Fibroblast of peridontal ligament (primary cell): ENCODE measurements around the gene HNRNPC.
"Not testable (repeated sequence)": the region's sequence is repeated elsewhere in the genome, so short reads cannot be mapped to it uniquely, and the experiment has no call there.

Experiments used
- DNase-seq: peaks from one replicate; pipeline ENCODE4 v3.0.0-alpha.2; 2010; ENCODE audit errors: extremely low read depth

HNRNPC gene

DNA sequence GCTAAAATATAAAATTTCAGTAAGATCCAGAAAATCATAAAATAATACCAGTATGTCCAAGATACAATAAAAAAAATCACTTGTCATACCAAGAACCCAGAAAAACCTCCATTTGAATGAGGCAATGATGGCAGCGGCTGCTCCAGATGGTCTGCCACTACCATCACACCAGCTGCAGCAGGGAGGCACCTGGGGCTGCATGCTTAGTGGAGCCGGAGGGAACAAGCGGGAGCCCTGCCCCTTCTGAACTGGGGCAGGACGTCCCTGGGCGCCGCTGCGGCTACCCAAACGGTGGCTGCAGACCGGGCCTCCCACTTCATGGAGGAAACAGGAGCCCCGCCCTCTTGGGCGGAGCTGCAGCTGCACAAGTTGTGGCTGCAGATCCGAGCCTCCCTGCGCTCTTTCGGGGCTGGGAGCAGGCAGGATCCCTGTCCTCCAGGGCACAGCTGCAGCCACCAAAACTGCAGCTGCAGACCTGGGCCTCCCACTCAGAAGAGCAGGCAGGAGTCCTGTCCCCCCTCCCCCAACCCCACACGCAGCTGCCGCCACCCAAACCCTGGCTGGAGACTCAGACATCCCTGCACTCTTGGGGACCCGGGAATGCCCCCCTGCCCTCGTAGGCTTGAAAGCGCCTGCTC, 77.3 kb downstream of the HNRNPC start:
- no peak for DNase-seq

GRCh38 chr14:21191261-21191808, 77.9 kb downstream of the HNRNPC start:
- DNase-seq = no peak

- DNase-seq = no peak
These were observed 83.8 kb downstream of the HNRNPC start for GRCh38 chr14:21185491-21185890.

DNA sequence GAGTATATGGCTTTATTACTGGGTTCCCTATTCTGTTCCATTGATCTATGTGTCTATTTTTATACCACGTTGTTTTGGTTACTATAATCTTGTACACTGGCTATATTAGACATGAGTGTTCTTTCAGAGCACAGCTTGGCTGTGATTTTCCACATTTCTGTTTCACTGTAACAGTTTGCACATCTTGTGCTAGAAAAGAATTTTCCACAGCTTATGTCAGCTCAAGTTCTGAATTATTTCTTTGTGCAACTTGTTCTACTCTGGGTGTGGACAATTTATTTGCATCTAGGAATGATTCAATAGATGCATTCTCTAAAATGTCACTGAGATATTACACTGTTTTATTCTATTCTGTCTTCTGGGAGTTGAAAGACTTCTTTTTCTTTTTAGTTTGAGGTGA, 85.0 kb downstream of the HNRNPC start:
- no peak for DNase-seq

DNA sequence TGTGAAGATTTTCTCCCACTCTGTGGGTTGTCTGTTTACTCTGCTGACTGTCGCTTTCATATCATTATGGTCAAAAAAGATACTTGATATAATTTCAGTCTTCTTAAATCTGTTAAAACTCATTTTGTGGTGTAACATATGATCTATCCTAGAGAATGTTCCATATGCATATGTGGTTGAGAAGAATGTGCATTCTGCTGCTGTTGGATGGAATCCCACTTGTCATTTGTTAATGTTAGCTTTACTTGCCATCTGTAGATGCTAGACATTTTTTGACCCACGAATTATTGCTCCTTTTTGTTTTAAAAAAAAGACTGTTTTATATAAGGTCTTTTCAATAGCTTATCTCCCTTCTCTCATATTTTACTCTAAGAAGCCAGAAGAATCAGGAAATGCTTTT, 87.1 kb downstream of the HNRNPC start:
- no peak for DNase-seq

DNA sequence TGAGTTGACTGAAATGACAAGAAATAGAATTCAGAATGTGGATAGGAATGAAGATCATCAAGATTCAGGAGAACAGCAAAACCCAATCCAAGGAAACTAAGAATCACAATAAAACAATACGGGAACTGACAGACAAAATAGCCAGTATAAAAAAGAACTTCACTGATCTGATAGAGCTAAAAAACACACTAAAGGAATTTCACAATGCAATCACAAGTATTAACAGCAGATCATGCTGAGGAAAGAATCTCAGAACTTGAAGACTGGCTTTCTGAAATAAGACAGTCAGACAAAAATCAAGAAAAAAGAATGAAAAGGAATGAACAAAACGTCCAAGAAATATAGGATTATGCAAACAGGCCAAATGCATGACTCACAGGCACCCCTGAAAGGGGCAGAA, 98.1 kb downstream of the HNRNPC start:
- DNase-seq = no peak

- no peak for DNase-seq
These were observed 99.7 kb downstream of the HNRNPC start for GRCh38 chr14:21169573-21169972.

DNA sequence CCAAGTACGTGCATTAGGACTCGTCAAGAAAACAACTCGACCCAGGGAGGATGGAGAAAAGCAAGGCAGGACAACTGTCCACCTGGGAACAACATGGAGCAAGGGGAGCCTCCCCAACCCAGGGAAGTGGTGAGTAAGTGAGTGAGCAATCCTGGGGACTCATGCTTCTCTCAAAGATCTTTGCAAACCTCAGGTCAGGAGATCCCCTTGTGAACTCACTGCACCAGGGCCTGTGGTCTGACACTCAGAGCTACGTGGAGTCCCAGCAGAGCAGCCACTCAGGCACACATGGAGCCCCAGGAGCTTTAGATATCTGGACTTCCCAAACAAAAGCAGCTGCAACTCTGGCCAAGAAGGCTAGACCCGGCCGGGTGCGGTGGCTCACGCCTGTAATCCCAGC, 101.2 kb downstream of the HNRNPC start:
- no peak for DNase-seq

- DNase-seq = not testable (repeated sequence)
These were observed 103.6 kb downstream of the HNRNPC start for GRCh38 chr14:21165670-21166069.

DNA sequence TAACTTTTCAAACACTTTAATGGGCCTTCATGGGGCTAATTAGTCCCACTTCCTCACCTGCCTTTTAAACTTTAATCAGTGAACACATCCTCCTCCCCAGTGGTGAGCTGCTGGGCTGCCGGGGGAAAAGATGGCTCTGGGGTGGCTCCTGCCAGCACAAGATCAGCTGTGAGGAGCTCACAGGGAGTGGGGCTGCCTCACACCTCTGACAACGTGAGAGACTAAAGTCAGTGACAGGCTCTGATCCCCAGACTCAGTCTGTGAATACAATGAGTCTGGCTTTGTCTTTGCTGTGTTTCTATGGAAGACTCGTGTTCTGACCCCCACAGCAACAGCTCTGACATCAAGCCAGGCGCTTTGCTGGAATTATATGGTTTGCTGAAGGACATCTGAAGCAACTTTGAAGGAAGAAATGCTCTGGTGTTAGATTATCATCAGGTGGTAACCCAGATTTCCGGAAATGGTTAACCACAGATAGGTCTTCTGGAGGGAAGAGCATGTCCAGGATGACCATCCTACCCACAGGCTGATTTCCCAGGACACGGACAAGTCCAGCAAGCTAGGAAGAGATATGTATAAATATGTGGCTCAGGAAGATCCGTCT, 104.1 kb downstream of the HNRNPC start:
- DNase-seq = not testable (repeated sequence)

DNA sequence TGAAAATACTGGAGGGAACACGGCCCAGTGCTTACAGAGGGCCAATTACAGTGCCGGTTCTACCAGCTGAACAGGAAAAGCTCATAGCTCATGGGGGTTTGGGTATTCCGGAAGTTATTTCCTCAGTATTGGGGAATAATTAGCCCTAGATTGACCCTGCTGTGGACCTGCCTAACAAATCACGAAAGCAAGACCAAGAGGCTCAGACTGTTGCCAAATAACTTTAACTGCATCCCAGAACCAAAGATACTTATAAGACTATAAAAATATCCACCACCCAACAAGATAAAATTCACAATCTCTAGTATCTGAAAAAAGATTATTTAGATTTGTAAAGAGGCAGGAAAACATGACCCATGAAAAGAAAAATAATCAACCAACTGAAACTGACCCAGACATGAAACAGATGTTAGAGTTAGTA, 105.4 kb downstream of the HNRNPC start:
- DNase-seq = no peak

DNA sequence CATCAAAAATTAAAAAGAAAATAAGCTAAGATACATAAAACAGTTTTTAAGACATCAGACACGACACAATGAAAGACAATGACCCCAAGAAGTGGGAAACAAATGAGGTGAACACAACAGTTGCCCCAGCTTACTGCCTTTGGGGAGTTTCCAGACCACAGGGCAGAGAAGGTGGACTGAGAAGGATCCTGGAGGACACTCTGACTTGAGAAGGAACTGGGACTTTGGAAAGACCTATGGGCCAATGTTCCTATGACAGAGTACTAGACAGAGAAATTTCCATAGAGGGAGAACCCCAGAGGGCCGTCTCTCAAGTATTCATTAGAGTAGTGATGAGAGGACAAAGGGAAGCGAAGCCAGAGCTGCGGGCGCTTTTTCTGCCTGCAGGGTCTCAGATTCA, 107.2 kb downstream of the HNRNPC start:
- DNase-seq = no peak

DNA sequence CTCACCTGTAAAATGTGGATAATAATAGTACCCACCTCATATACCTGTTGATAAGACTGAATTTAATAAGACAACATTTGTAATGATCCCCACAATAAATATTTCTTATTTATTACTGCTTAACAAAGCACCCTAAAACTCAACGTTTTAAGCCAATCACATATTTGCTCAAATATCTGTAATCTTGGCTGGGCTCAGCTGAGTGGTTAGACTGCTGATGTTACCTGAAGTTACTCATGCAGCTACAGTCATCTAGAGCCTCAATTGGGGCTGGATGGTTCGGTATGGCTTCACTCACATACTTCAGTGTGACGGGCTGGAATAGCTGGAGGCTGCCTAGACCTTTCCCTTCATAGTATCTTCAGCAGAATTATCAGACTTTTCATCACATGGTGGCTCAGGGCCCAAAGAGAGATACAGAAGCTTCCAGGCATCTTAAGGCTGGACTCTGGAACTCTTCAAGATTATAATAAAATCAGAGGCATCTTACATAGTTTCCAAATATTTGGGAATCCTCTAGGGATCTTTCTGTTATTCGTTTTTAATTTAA, 109.1 kb downstream of the HNRNPC start:
- DNase-seq = no peak
